HEK293 (cell line): ENCODE results near the gene WDR70.

ENCODE experiments used
- CTCF ChIA-PET: fragments of 350-600 bp; formaldehyde crosslinking; extraction: SDS; loops from one replicate; lab custom pipeline; 2021; ENCODE audit warnings: antibody characterized with exemption; lab: Yijun Ruan, JAX
- POLR2A ChIA-PET: fragments of 300-600 bp; formaldehyde crosslinking; extraction: SDS; loops from one replicate; lab custom pipeline; 2020; ENCODE audit warnings: antibody characterized with exemption, inconsistent platforms; lab: Yijun Ruan, JAX
- H3K27ac ChIP-seq: fragments of 200-500 bp; sonication (Bioruptor generic); 2 replicates; pipeline ENCODE4 v1.5.1; 2014; ENCODE audit warnings: low read depth, low read length, control low read depth, inconsistent platforms; ENCODE audit errors: extremely low read depth
- H3K36me3 ChIP-seq, 2 experiments: fragments of 200-500 bp in 1 of 2; sonication (Bioruptor generic) in 1 of 2; 1 replicate in 1 of 2; 2 replicates in 1 of 2; pipeline ENCODE4 v1.5.1; 2014 to 2017; ENCODE audit warnings: inconsistent platforms in 2 of 2, low read length in 2 of 2; ENCODE audit not compliant: control insufficient read depth in 2 of 2, insufficient read depth in 1 of 2
- H3K4me1 ChIP-seq: fragments of 200-500 bp; sonication (Bioruptor generic); 2 replicates; pipeline ENCODE4 v1.5.1; 2014; ENCODE audit warnings: mild to moderate bottlenecking, low read length, inconsistent platforms; ENCODE audit not compliant: control insufficient read depth, insufficient read depth
- H3K4me3 ChIP-seq: 2 replicates; pipeline ENCODE4 v1.5.1; 2011; ENCODE audit warnings: low read depth, mild to moderate bottlenecking, control low read depth, low read length, moderate library complexity
- H3K9me3 ChIP-seq: fragments of 200-500 bp; sonication (Bioruptor generic); 2 replicates; pipeline ENCODE4 v1.5.1; 2014; ENCODE audit warnings: low read depth, low read length, inconsistent platforms; ENCODE audit not compliant: control insufficient read depth, insufficient read depth
- AEBP2 ChIP-seq: fragments of 450-650 bp; formaldehyde crosslinking; IDR thresholded peaks from 2 replicates; pipeline ENCODE4 v1.5.1; 2016; ENCODE audit warnings: missing biosample characterization, missing genetic modification characterization, borderline replicate concordance
- BCL11B ChIP-seq: fragments of 450-650 bp; formaldehyde crosslinking; IDR thresholded peaks from 2 replicates; pipeline ENCODE4 v1.5.1; 2016; ENCODE audit warnings: low read depth, missing biosample characterization, missing genetic modification characterization
- HOXD13 ChIP-seq: sonication (generic); formaldehyde crosslinking; IDR thresholded peaks from 2 replicates; pipeline ENCODE4 v1.8.0; 2022; ENCODE audit warnings: missing genetic modification reagents, borderline replicate concordance
- KLF1 ChIP-seq: fragments of 450-650 bp; formaldehyde crosslinking; IDR thresholded peaks from 2 replicates; pipeline ENCODE4 v1.5.1; 2016; ENCODE audit warnings: missing biosample characterization, missing genetic modification characterization
- SCRT1 ChIP-seq: fragments of 450-650 bp; formaldehyde crosslinking; IDR thresholded peaks from 2 replicates; pipeline ENCODE4 v1.5.1; 2016; ENCODE audit warnings: missing biosample characterization, missing genetic modification characterization, borderline replicate concordance
- SP2 ChIP-seq: fragments of 450-650 bp; formaldehyde crosslinking; IDR thresholded peaks from 2 replicates; pipeline ENCODE4 v1.5.1; 2016; ENCODE audit warnings: missing biosample characterization, missing genetic modification characterization
- ZBTB17 ChIP-seq: fragments of 450-650 bp; formaldehyde crosslinking; IDR thresholded peaks from 2 replicates; pipeline ENCODE4 v1.5.1; 2016; ENCODE audit warnings: missing biosample characterization, missing genetic modification characterization
- ZFP41 ChIP-seq: fragments of 450-650 bp; formaldehyde crosslinking; IDR thresholded peaks from 2 replicates; pipeline ENCODE4 v1.5.1; 2016; ENCODE audit warnings: missing biosample characterization, missing genetic modification characterization, borderline replicate concordance
- ZNF112 ChIP-seq: fragments of 450-650 bp; formaldehyde crosslinking; IDR thresholded peaks from 2 replicates; pipeline ENCODE4 v1.5.0; 2017; ENCODE audit warnings: missing biosample characterization, missing genetic modification characterization
- ZNF341 ChIP-seq: fragments of 450-650 bp; formaldehyde crosslinking; IDR thresholded peaks from 2 replicates; pipeline ENCODE4; 2016; ENCODE audit warnings: low read depth, missing biosample characterization, missing genetic modification characterization
- ZNF423 ChIP-seq: fragments of 450-650 bp; formaldehyde crosslinking; IDR thresholded peaks from 2 replicates; pipeline ENCODE4 v1.5.1; 2016; ENCODE audit warnings: missing biosample characterization, missing genetic modification characterization
- ZNF510 ChIP-seq: fragments of 450-650 bp; formaldehyde crosslinking; IDR thresholded peaks from 2 replicates; pipeline ENCODE4 v1.5.1; 2018; ENCODE audit warnings: mild to moderate bottlenecking, missing genetic modification characterization, missing biosample characterization; ENCODE audit not compliant: insufficient replicate concordance
- ZNF514 ChIP-seq: fragments of 450-650 bp; formaldehyde crosslinking; IDR thresholded peaks from 2 replicates; pipeline ENCODE4 v1.5.1; 2016; ENCODE audit warnings: missing biosample characterization, missing genetic modification characterization
- ZNF518A ChIP-seq: fragments of 450-650 bp; formaldehyde crosslinking; conservative IDR thresholded peaks from 2 replicates; pipeline ENCODE4 v1.5.1; 2016; ENCODE audit warnings: low read depth, missing biosample characterization, missing genetic modification characterization
- ZNF624 ChIP-seq: fragments of 450-650 bp; formaldehyde crosslinking; IDR thresholded peaks from 2 replicates; pipeline ENCODE4 v1.5.1; 2017; ENCODE audit warnings: missing biosample characterization, missing genetic modification characterization
- ZNF629 ChIP-seq: fragments of 450-650 bp; formaldehyde crosslinking; IDR thresholded peaks from 2 replicates; pipeline ENCODE4 v1.5.1; 2017; ENCODE audit warnings: missing biosample characterization, missing genetic modification characterization
- ZNF660 ChIP-seq: fragments of 450-650 bp; IDR thresholded peaks from 2 replicates; pipeline ENCODE4 v1.5.1; 2018; ENCODE audit warnings: missing biosample characterization, mild to moderate bottlenecking, missing genetic modification characterization
- ZNF837 ChIP-seq: fragments of 450-650 bp; formaldehyde crosslinking; IDR thresholded peaks from 2 replicates; pipeline ENCODE4 v1.5.1; 2016; ENCODE audit warnings: missing biosample characterization, missing genetic modification characterization
- ZXDB ChIP-seq: fragments of 450-650 bp; formaldehyde crosslinking; IDR thresholded peaks from 2 replicates; pipeline ENCODE4 v1.5.1; 2016; ENCODE audit warnings: missing biosample characterization, missing genetic modification characterization
- TF ChIP-seq, protein P1 (sequence below): fragments of 450-650 bp; formaldehyde crosslinking; IDR thresholded peaks from 2 replicates; pipeline ENCODE4 v1.5.1; 2016; ENCODE audit warnings: missing biosample characterization, missing genetic modification characterization

Gene WDR70

DNA sequence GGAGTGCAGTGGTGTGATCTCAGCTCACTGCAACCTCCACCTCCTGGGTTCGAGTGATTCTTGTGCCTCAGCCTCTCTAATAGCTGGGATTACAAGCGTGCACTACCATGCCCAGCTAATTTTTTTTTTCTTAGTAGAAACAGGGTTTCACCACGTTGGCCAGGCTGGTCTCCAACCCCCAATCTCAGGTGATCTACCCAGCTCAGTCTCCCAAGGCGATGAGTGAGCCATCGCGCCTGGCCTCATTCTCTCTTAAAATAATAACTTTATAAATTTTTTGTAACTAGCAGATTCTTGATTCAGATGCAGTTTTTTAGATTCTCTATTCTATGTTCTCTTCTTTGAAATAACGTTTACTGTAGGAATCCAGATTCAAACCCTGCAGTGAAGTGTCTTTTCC is 333.6 kb downstream of the WDR70 start (continued):
- TF ChIP-seq ZNF518A (tag by site-specific recombination) (no peak), HOXD13 (CRISPR knock-in tag) (no peak), ZNF660 (no peak), ZNF629 (tag by site-specific recombination) (no peak), ZNF837 (tag by site-specific recombination) (no peak), KLF1 (no peak)

- ChIA-PET POLR2A (no interaction called here), CTCF (no interaction called here)
- H3K36me3 ChIP-seq: no peaks in the 10 kb centered on the region
- no peaks in the 10 kb centered on the region for H3K9me3 ChIP-seq
- TF ChIP-seq ZNF514 (no peak), BCL11B (tag by site-specific recombination) (no peak), ZNF112 (tag by site-specific recombination) (no peak), ZNF624 (no peak), ZNF510 (no peak), AEBP2 (tag by site-specific recombination) (no peak), ZNF423 (no peak), SP2 (tag by site-specific recombination) (no peak), ZBTB17 (tag by site-specific recombination) (no peak), ZXDB (no peak), SCRT1 (tag by site-specific recombination) (no peak), ZFP41 (tag by site-specific recombination) (no peak), ZNF341 (tag by site-specific recombination) (no peak)
- TF ChIP-seq, protein P1, sequence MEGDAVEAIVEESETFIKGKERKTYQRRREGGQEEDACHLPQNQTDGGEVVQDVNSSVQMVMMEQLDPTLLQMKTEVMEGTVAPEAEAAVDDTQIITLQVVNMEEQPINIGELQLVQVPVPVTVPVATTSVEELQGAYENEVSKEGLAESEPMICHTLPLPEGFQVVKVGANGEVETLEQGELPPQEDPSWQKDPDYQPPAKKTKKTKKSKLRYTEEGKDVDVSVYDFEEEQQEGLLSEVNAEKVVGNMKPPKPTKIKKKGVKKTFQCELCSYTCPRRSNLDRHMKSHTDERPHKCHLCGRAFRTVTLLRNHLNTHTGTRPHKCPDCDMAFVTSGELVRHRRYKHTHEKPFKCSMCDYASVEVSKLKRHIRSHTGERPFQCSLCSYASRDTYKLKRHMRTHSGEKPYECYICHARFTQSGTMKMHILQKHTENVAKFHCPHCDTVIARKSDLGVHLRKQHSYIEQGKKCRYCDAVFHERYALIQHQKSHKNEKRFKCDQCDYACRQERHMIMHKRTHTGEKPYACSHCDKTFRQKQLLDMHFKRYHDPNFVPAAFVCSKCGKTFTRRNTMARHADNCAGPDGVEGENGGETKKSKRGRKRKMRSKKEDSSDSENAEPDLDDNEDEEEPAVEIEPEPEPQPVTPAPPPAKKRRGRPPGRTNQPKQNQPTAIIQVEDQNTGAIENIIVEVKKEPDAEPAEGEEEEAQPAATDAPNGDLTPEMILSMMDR (tag by site-specific recombination): no peak
- peaks cover 19% of the 10 kb centered on the region for H3K4me1 ChIP-seq
- no peak overlapping the region for H3K4me3 ChIP-seq
- H3K27ac ChIP-seq: no peak overlapping the region
These were observed 335.6 kb downstream of the WDR70 start for GRCh38 chr5:37714756-37715155.
